GM23338 (cell line): ENCODE measurements around the gene CES4A.

Experiments used
- CTCF ChIP-seq, 2 experiments: fragments of 200-600 bp in 1 of 2; sonication (generic) in 1 of 2; conservative IDR thresholded peaks; 2 replicates each; pipeline versions ENCODE4 v1.5.1 to v1.6.1; 2016 to 2017; ENCODE audit warnings: antibody characterized with exemption in 2 of 2, low read depth in 2 of 2, mild to moderate bottlenecking in 2 of 2, moderate library complexity in 1 of 2
- ETS1 ChIP-seq: IDR thresholded peaks from 2 replicates; pipeline ENCODE4 v1.6.1; 2016; ENCODE audit warnings: antibody characterized with exemption
- EZH2 ChIP-seq: fragments of 200-600 bp; sonication (generic); IDR thresholded peaks from one replicate; pipeline ENCODE4 v1.8.0; 2017; ENCODE audit warnings: antibody characterized with exemption, mild to moderate bottlenecking, low read depth; ENCODE audit not compliant: unreplicated experiment
- EZH2phosphoT487 ChIP-seq: fragments of 200-600 bp; sonication (generic); IDR thresholded peaks from one replicate; pipeline ENCODE4 v1.8.1; 2018; ENCODE audit warnings: antibody characterized with exemption; ENCODE audit not compliant: unreplicated experiment
- JUNB ChIP-seq: IDR thresholded peaks from one replicate; pipeline ENCODE4 v1.6.1; 2016; ENCODE audit warnings: antibody characterized with exemption; ENCODE audit not compliant: unreplicated experiment
- POLR2AphosphoS5 ChIP-seq: IDR thresholded peaks from 2 replicates; pipeline ENCODE4 v1.6.1; 2016; ENCODE audit warnings: antibody characterized with exemption, low read depth

- TF ChIP-seq CTCF (conservative IDR thresholded peaks at IDR 0.05; ENCODE audit: low read depth in 2 of 2), result no peak
- TF ChIP-seq EZH2phosphoT487, result no peak
- no peak for TF ChIP-seq POLR2AphosphoS5
- TF ChIP-seq EZH2, result no peak
- TF ChIP-seq JUNB, result no peak
- TF ChIP-seq ETS1, result no peak
Observed at GRCh38 chr16:67035364-67035763, 47.0 kb downstream of the CES4A start.
